HEK293 (cell line): ENCODE data around the gene EIF3F.
A peak's percentile ranks its signal among the peaks of the same experiment; 100 is the strongest.

Experiments
- CTCF ChIA-PET: fragments of 350-600 bp; formaldehyde crosslinking; extraction: SDS; loops from one replicate; lab custom pipeline; 2021; ENCODE audit warnings: antibody characterized with exemption; lab: Yijun Ruan, JAX
- POLR2A ChIA-PET: fragments of 300-600 bp; formaldehyde crosslinking; extraction: SDS; loops from one replicate; lab custom pipeline; 2020; ENCODE audit warnings: antibody characterized with exemption, inconsistent platforms; lab: Yijun Ruan, JAX
- H3K27ac ChIP-seq: fragments of 200-500 bp; sonication (Bioruptor generic); 2 replicates; pipeline ENCODE4 v1.5.1; 2014; ENCODE audit warnings: low read depth, low read length, control low read depth, inconsistent platforms; ENCODE audit errors: extremely low read depth
- H3K36me3 ChIP-seq, 2 experiments: fragments of 200-500 bp in 1 of 2; sonication (Bioruptor generic) in 1 of 2; 1 replicate in 1 of 2; 2 replicates in 1 of 2; pipeline ENCODE4 v1.5.1; 2014 to 2017; ENCODE audit warnings: inconsistent platforms in 2 of 2, low read length in 2 of 2; ENCODE audit not compliant: control insufficient read depth in 2 of 2, insufficient read depth in 1 of 2
- H3K4me1 ChIP-seq: fragments of 200-500 bp; sonication (Bioruptor generic); 2 replicates; pipeline ENCODE4 v1.5.1; 2014; ENCODE audit warnings: mild to moderate bottlenecking, low read length, inconsistent platforms; ENCODE audit not compliant: control insufficient read depth, insufficient read depth
- H3K4me3 ChIP-seq: 2 replicates; pipeline ENCODE4 v1.5.1; 2011; ENCODE audit warnings: low read depth, mild to moderate bottlenecking, control low read depth, low read length, moderate library complexity
- H3K9me3 ChIP-seq: fragments of 200-500 bp; sonication (Bioruptor generic); 2 replicates; pipeline ENCODE4 v1.5.1; 2014; ENCODE audit warnings: low read depth, low read length, inconsistent platforms; ENCODE audit not compliant: control insufficient read depth, insufficient read depth
- HOXA7 ChIP-seq: sonication (generic); formaldehyde crosslinking; IDR thresholded peaks from 2 replicates; pipeline ENCODE4 v1.8.1; 2022; ENCODE audit warnings: missing genetic modification reagents, borderline replicate concordance
- IKZF3 ChIP-seq: fragments of 450-650 bp; IDR thresholded peaks from 2 replicates; pipeline ENCODE4 v1.5.0; 2018; ENCODE audit warnings: missing biosample characterization, mild to moderate bottlenecking, missing genetic modification characterization, moderate library complexity
- KLF10 ChIP-seq: fragments of 450-650 bp; IDR thresholded peaks from 2 replicates; pipeline ENCODE4 v1.5.1; 2018; ENCODE audit warnings: missing biosample characterization, mild to moderate bottlenecking, missing genetic modification characterization
- PRDM1 ChIP-seq: fragments of 450-650 bp; formaldehyde crosslinking; IDR thresholded peaks from 2 replicates; pipeline ENCODE4; 2016; ENCODE audit warnings: missing biosample characterization, missing genetic modification characterization
- SETDB1 ChIP-seq: IDR thresholded peaks from one replicate; pipeline ENCODE4 v1.6.1; 2017; ENCODE audit warnings: mild to moderate bottlenecking, low read length, moderate library complexity, mixed read lengths; ENCODE audit not compliant: insufficient read length
- TRIM28 ChIP-seq: IDR thresholded peaks from 2 replicates; pipeline ENCODE4 v1.6.1; 2011; ENCODE audit warnings: low read length, control low read depth, borderline replicate concordance
- WT1 ChIP-seq: fragments of 450-650 bp; formaldehyde crosslinking; IDR thresholded peaks from 2 replicates; pipeline ENCODE4 v1.5.1; 2016; ENCODE audit warnings: missing biosample characterization, missing genetic modification characterization
- YY1 ChIP-seq: fragments of 450-650 bp; formaldehyde crosslinking; IDR thresholded peaks from 2 replicates; pipeline ENCODE4 v1.5.1; 2018; ENCODE audit warnings: missing biosample characterization, missing genetic modification characterization
- YY2 ChIP-seq: fragments of 450-650 bp; formaldehyde crosslinking; IDR thresholded peaks from 2 replicates; pipeline ENCODE4 v1.5.1; 2016; ENCODE audit warnings: missing biosample characterization, missing genetic modification characterization
- ZBTB20 ChIP-seq: fragments of 450-650 bp; formaldehyde crosslinking; IDR thresholded peaks from 2 replicates; pipeline ENCODE4 v1.5.1; 2016; ENCODE audit warnings: missing biosample characterization, missing genetic modification characterization
- ZBTB48 ChIP-seq: fragments of 450-650 bp; formaldehyde crosslinking; IDR thresholded peaks from 2 replicates; pipeline ENCODE4 v1.5.1; 2016; ENCODE audit warnings: missing biosample characterization, missing genetic modification characterization
- ZBTB8A ChIP-seq: fragments of 450-650 bp; formaldehyde crosslinking; IDR thresholded peaks from 2 replicates; pipeline ENCODE4 v1.5.1; 2016; ENCODE audit warnings: missing biosample characterization, missing genetic modification characterization
- ZNF155 ChIP-seq: fragments of 450-650 bp; formaldehyde crosslinking; IDR thresholded peaks from 2 replicates; pipeline ENCODE4 v1.5.1; 2016; ENCODE audit warnings: missing biosample characterization, missing genetic modification characterization
- ZNF174 ChIP-seq: fragments of 450-650 bp; formaldehyde crosslinking; IDR thresholded peaks from 2 replicates; pipeline ENCODE4 v1.5.0; 2017; ENCODE audit warnings: missing biosample characterization, mild to moderate bottlenecking, missing genetic modification characterization
- ZNF239 ChIP-seq: fragments of 450-650 bp; formaldehyde crosslinking; IDR thresholded peaks from 2 replicates; pipeline ENCODE4 v1.5.1; 2016; ENCODE audit warnings: missing biosample characterization, missing genetic modification characterization
- ZNF24 ChIP-seq: fragments of 450-650 bp; formaldehyde crosslinking; IDR thresholded peaks from 2 replicates; pipeline ENCODE4 v1.5.1; 2016; ENCODE audit warnings: missing biosample characterization, missing genetic modification characterization
- ZNF354C ChIP-seq: fragments of 450-650 bp; formaldehyde crosslinking; IDR thresholded peaks from 2 replicates; pipeline ENCODE4 v1.5.1; 2016; ENCODE audit warnings: missing biosample characterization, missing genetic modification characterization, low read depth, borderline replicate concordance
- ZNF391 ChIP-seq: fragments of 450-650 bp; formaldehyde crosslinking; IDR thresholded peaks from 2 replicates; pipeline ENCODE4 v1.5.1; 2016; ENCODE audit warnings: low read depth, missing biosample characterization, missing genetic modification characterization, borderline replicate concordance
- ZNF501 ChIP-seq: fragments of 450-650 bp; formaldehyde crosslinking; IDR thresholded peaks from 2 replicates; pipeline ENCODE4 v1.5.1; 2016; ENCODE audit warnings: missing biosample characterization, missing genetic modification characterization
- ZNF548 ChIP-seq: fragments of 450-650 bp; formaldehyde crosslinking; IDR thresholded peaks from 2 replicates; pipeline ENCODE4 v1.5.1; 2016; ENCODE audit warnings: missing biosample characterization, missing genetic modification characterization
- ZNF654 ChIP-seq: fragments of 450-650 bp; formaldehyde crosslinking; IDR thresholded peaks from 2 replicates; pipeline ENCODE4 v1.5.1; 2016; ENCODE audit warnings: low read depth, missing biosample characterization, missing genetic modification characterization
- ZNF701 ChIP-seq: fragments of 450-650 bp; formaldehyde crosslinking; IDR thresholded peaks from 2 replicates; pipeline ENCODE4 v1.5.1; 2016; ENCODE audit warnings: missing biosample characterization, missing genetic modification characterization
- ZNF776 ChIP-seq: fragments of 450-650 bp; formaldehyde crosslinking; IDR thresholded peaks from 2 replicates; pipeline ENCODE4 v1.5.0; 2017; ENCODE audit warnings: missing biosample characterization, missing genetic modification characterization, borderline replicate concordance
- ZNF785 ChIP-seq: fragments of 450-650 bp; formaldehyde crosslinking; IDR thresholded peaks from 2 replicates; pipeline ENCODE4 v1.5.1; 2016; ENCODE audit warnings: missing biosample characterization, missing genetic modification characterization
- ZNF792 ChIP-seq: fragments of 450-650 bp; formaldehyde crosslinking; IDR thresholded peaks from 2 replicates; pipeline ENCODE4 v1.5.1; 2016; ENCODE audit warnings: missing biosample characterization, missing genetic modification characterization
- ZNF837 ChIP-seq: fragments of 450-650 bp; formaldehyde crosslinking; IDR thresholded peaks from 2 replicates; pipeline ENCODE4 v1.5.1; 2016; ENCODE audit warnings: missing biosample characterization, missing genetic modification characterization
- TF ChIP-seq, protein P1 (sequence below): fragments of 450-650 bp; formaldehyde crosslinking; IDR thresholded peaks from 2 replicates; pipeline ENCODE4 v1.5.1; 2016; ENCODE audit warnings: missing biosample characterization, missing genetic modification characterization
- TF ChIP-seq, protein P2 (sequence below): fragments of 450-650 bp; formaldehyde crosslinking; IDR thresholded peaks from 2 replicates; pipeline ENCODE4 v1.5.1; 2017; ENCODE audit warnings: missing biosample characterization, mild to moderate bottlenecking, missing genetic modification characterization, moderate library complexity
- TF ChIP-seq, protein P3 (sequence below): fragments of 450-650 bp; IDR thresholded peaks from 2 replicates; pipeline ENCODE4 v1.5.1; 2018; ENCODE audit warnings: missing biosample characterization, missing genetic modification characterization
- TF ChIP-seq, protein P4 (sequence below): fragments of 450-650 bp; formaldehyde crosslinking; IDR thresholded peaks from 2 replicates; pipeline ENCODE4 v1.5.1; 2016; ENCODE audit warnings: missing biosample characterization, missing genetic modification characterization, borderline replicate concordance
- TF ChIP-seq, protein P5 (sequence below): fragments of 450-650 bp; IDR thresholded peaks from 2 replicates; pipeline ENCODE4 v1.5.1; 2018; ENCODE audit warnings: missing biosample characterization, mild to moderate bottlenecking, missing genetic modification characterization

The EIF3F gene, protein sequence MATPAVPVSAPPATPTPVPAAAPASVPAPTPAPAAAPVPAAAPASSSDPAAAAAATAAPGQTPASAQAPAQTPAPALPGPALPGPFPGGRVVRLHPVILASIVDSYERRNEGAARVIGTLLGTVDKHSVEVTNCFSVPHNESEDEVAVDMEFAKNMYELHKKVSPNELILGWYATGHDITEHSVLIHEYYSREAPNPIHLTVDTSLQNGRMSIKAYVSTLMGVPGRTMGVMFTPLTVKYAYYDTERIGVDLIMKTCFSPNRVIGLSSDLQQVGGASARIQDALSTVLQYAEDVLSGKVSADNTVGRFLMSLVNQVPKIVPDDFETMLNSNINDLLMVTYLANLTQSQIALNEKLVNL

DNA sequence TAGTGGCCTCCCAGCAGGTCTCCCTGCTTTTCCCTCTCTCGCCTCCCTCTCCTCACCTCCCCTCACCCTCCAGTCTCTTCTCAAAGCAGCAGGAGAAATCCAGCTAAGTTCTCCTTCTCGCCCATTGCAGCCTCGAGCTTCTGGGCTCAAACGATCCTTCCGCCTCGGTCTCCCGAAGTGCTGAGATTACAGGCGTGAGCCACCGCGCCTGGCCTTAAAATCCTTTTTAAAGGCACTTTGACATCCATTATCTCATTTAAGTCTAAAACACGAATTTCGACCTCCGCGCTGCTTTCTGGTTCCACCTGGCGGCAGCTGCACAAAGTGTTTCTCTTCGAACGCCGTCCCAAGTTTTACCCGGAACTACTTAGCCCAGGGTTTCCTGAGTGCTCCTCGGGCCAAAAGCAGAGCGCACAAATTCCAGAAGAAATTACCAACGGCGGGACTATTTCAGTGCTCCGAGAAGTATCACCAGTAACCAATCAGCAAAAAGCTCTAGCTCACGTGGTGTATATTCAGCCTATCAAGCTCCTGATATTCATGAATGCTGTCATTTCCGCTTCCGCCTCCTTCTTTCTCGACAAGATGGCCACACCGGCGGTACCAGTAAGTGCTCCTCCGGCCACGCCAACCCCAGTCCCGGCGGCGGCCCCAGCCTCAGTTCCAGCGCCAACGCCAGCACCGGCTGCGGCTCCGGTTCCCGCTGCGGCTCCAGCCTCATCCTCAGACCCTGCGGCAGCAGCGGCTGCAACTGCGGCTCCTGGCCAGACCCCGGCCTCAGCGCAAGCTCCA is at the start of gene EIF3F:
Gene EIF3F, plus strand, starts transcription at position 570 of the 792 bp plus-strand sequence. Its CDS starts 16 bp downstream, at position 586.
- H3K9me3 ChIP-seq: no peaks in the 10 kb centered on the region
- peaks cover 0 to 32% of the 10 kb centered on the region in 2 experiments; a peak in 2 of 3 replicates for H3K36me3 ChIP-seq
- ChIA-PET POLR2A (interaction anchor here (0.6 to 1.4 kb wide), 12 partner anchors 9 to 113 kb away, joined by 3 to 9 read pairs (median 4); no protein-coding TSS in a partner anchor), CTCF (interaction anchor here (0.6 to 5.7 kb wide), 38 partner anchors 9 to 1060 kb away, joined by 3 to 85 read pairs (median 4); partner anchors contain the start of genes OR10A3 and ZNF215)
- peak within 1 kb of the TSS; percentile 62 for H3K4me3 ChIP-seq
- no peak within 1 kb of the TSS; the same call in 1 of the 2 replicates for H3K27ac ChIP-seq
- 0 out of 2 replicates have a peak, but pooled peaks cover 3% of the 10 kb centered on the region for H3K4me1 ChIP-seq
- TF ChIP-seq ZNF174 (no peak), ZNF548 (tag by site-specific recombination) (no peak), ZBTB20 (tag by site-specific recombination) (peak; percentile 13; the same call in 1 of the 2 replicates), YY2 (tag by site-specific recombination) (peak; percentile 85), KLF10 (peak; percentile 37; the same call in 1 of the 2 replicates), SETDB1 (peak; percentile 45), ZNF155 (tag by site-specific recombination) (no peak), PRDM1 (tag by site-specific recombination) (0 out of 2 replicates have a peak, but pooled peaks have one; percentile 6), ZNF239 (tag by site-specific recombination) (no peak), ZNF792 (tag by site-specific recombination) (no peak), ZNF701 (tag by site-specific recombination) (no peak), ZNF24 (tag by site-specific recombination) (peak; percentile 63; the same call in 1 of the 2 replicates), ZNF785 (tag by site-specific recombination) (no peak), ZNF776 (tag by site-specific recombination) (no peak), HOXA7 (no peak), ZNF354C (tag by site-specific recombination) (no peak), IKZF3 (tag by site-specific recombination) (peak; percentile 92), ZBTB8A (peak; percentile 83), YY1 (peak; percentile 89), ZNF391 (tag by site-specific recombination) (peak; percentile 89), TRIM28 (peak; percentile 93), ZNF501 (tag by site-specific recombination) (peak; percentile 69; the same call in 1 of the 2 replicates), WT1 (0 out of 2 replicates have a peak, but pooled peaks have one; percentile 36), ZBTB48 (tag by site-specific recombination) (no peak), ZNF654 (tag by site-specific recombination) (peak; percentile 71), ZNF837 (tag by site-specific recombination) (no peak)
- TF ChIP-seq, protein P1, sequence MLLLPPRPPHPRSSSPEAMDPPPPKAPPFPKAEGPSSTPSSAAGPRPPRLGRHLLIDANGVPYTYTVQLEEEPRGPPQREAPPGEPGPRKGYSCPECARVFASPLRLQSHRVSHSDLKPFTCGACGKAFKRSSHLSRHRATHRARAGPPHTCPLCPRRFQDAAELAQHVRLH (tag by site-specific recombination): peak; percentile 93
- TF ChIP-seq, protein P2, sequence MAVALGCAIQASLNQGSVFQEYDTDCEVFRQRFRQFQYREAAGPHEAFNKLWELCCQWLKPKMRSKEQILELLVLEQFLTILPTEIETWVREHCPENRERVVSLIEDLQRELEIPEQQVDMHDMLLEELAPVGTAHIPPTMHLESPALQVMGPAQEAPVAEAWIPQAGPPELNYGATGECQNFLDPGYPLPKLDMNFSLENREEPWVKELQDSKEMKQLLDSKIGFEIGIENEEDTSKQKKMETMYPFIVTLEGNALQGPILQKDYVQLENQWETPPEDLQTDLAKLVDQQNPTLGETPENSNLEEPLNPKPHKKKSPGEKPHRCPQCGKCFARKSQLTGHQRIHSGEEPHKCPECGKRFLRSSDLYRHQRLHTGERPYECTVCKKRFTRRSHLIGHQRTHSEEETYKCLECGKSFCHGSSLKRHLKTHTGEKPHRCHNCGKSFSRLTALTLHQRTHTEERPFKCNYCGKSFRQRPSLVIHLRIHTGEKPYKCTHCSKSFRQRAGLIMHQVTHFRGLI (tag by site-specific recombination): no peak
- TF ChIP-seq, protein P3, sequence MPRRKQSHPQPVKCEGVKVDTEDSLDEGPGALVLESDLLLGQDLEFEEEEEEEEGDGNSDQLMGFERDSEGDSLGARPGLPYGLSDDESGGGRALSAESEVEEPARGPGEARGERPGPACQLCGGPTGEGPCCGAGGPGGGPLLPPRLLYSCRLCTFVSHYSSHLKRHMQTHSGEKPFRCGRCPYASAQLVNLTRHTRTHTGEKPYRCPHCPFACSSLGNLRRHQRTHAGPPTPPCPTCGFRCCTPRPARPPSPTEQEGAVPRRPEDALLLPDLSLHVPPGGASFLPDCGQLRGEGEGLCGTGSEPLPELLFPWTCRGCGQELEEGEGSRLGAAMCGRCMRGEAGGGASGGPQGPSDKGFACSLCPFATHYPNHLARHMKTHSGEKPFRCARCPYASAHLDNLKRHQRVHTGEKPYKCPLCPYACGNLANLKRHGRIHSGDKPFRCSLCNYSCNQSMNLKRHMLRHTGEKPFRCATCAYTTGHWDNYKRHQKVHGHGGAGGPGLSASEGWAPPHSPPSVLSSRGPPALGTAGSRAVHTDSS (tag by site-specific recombination): no peak
- TF ChIP-seq, protein P4, sequence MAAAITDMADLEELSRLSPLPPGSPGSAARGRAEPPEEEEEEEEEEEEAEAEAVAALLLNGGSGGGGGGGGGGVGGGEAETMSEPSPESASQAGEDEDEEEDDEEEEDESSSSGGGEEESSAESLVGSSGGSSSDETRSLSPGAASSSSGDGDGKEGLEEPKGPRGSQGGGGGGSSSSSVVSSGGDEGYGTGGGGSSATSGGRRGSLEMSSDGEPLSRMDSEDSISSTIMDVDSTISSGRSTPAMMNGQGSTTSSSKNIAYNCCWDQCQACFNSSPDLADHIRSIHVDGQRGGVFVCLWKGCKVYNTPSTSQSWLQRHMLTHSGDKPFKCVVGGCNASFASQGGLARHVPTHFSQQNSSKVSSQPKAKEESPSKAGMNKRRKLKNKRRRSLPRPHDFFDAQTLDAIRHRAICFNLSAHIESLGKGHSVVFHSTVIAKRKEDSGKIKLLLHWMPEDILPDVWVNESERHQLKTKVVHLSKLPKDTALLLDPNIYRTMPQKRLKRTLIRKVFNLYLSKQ (tag by site-specific recombination): no peak
- TF ChIP-seq, protein P5, sequence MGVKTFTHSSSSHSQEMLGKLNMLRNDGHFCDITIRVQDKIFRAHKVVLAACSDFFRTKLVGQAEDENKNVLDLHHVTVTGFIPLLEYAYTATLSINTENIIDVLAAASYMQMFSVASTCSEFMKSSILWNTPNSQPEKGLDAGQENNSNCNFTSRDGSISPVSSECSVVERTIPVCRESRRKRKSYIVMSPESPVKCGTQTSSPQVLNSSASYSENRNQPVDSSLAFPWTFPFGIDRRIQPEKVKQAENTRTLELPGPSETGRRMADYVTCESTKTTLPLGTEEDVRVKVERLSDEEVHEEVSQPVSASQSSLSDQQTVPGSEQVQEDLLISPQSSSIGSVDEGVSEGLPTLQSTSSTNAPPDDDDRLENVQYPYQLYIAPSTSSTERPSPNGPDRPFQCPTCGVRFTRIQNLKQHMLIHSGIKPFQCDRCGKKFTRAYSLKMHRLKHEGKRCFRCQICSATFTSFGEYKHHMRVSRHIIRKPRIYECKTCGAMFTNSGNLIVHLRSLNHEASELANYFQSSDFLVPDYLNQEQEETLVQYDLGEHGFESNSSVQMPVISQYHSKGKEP (tag by site-specific recombination): peak; percentile 59
